NB4 (cell line): ENCODE data around the gene ANKRD52.
A peak's percentile ranks its signal among the peaks of the same experiment; 100 is the strongest.

Source experiments
- DNase-seq: peaks from one replicate; pipeline ENCODE4 v3.0.0; 2010; ENCODE audit warnings: low read depth
- H3K4me3 ChIP-seq: one replicate; pipeline ENCODE4 v1.5.1; 2011; ENCODE audit warnings: mild to moderate bottlenecking, low read depth, low read length, moderate library complexity
- MYC ChIP-seq: IDR thresholded peaks from 2 replicates; pipeline ENCODE4 v1.6.1; 2011; ENCODE audit warnings: low read depth, low read length
- POLR2A ChIP-seq: IDR thresholded peaks from 2 replicates; pipeline ENCODE4 v1.6.1; 2011; ENCODE audit warnings: mild to moderate bottlenecking; ENCODE audit not compliant: insufficient read length; ENCODE audit errors: extremely low read depth
- TF ChIP-seq, protein P1 (sequence below): IDR thresholded peaks from 2 replicates; pipeline ENCODE4 v1.6.1; 2011; ENCODE audit warnings: low read depth, low read length
- TF ChIP-seq, protein P2 (sequence below): IDR thresholded peaks from one replicate; pipeline ENCODE4 v1.5.1; 2012; ENCODE audit warnings: low read depth, low read length

Gene ANKRD52

DNA sequence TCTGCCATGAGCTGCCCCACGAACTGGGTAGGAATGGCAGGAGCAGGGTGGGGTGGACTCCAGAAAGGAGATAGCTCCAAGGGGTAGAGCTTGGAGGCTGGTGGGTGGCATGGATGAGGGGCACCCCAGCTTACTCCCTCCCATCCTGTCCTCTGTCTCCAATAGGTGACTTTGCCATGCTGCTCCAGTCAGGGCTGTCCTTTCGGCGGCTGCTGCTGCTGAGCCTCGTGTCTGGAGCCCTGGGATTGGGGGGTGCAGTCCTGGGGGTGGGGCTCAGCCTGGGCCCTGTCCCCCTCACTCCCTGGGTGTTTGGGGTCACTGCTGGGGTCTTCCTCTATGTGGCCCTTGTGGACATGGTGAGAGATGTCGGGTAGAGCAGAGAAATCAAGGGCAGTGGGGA is 21.2 kb downstream of the ANKRD52 start:
- TF ChIP-seq, protein P1, sequence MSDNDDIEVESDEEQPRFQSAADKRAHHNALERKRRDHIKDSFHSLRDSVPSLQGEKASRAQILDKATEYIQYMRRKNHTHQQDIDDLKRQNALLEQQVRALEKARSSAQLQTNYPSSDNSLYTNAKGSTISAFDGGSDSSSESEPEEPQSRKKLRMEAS, result no peak
- TF ChIP-seq, protein P2, sequence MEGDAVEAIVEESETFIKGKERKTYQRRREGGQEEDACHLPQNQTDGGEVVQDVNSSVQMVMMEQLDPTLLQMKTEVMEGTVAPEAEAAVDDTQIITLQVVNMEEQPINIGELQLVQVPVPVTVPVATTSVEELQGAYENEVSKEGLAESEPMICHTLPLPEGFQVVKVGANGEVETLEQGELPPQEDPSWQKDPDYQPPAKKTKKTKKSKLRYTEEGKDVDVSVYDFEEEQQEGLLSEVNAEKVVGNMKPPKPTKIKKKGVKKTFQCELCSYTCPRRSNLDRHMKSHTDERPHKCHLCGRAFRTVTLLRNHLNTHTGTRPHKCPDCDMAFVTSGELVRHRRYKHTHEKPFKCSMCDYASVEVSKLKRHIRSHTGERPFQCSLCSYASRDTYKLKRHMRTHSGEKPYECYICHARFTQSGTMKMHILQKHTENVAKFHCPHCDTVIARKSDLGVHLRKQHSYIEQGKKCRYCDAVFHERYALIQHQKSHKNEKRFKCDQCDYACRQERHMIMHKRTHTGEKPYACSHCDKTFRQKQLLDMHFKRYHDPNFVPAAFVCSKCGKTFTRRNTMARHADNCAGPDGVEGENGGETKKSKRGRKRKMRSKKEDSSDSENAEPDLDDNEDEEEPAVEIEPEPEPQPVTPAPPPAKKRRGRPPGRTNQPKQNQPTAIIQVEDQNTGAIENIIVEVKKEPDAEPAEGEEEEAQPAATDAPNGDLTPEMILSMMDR, result no peak
- TF ChIP-seq POLR2A, result no peak
- H3K4me3 ChIP-seq, result no peak overlapping the region
- no peak for DNase-seq

DNA sequence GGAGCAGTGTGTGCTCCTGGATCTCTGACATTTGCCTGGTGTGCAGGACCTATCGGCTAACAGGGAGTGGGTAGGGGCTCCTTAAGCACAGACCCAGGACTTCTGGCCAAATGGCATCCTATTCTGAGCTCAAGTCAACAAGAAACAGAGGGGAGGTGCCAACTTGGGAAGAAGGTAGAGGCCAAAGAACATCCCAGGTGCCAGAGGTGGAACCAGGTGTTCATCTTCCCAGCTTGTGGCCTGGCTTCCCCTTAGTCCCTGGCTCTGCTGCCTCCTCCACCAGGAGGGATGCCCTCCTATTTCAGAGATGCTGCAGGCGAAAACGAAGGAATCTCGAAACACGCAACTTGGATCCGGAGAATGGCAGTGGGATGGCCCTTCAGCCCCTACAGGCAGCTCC is 22.1 kb downstream of the ANKRD52 start:
- TF ChIP-seq, protein P2, result no peak
- TF ChIP-seq POLR2A (no peak), MYC (no peak)
- TF ChIP-seq, protein P1, result no peak
- no peak overlapping the region for H3K4me3 ChIP-seq
- DNase-seq, result no peak

DNA sequence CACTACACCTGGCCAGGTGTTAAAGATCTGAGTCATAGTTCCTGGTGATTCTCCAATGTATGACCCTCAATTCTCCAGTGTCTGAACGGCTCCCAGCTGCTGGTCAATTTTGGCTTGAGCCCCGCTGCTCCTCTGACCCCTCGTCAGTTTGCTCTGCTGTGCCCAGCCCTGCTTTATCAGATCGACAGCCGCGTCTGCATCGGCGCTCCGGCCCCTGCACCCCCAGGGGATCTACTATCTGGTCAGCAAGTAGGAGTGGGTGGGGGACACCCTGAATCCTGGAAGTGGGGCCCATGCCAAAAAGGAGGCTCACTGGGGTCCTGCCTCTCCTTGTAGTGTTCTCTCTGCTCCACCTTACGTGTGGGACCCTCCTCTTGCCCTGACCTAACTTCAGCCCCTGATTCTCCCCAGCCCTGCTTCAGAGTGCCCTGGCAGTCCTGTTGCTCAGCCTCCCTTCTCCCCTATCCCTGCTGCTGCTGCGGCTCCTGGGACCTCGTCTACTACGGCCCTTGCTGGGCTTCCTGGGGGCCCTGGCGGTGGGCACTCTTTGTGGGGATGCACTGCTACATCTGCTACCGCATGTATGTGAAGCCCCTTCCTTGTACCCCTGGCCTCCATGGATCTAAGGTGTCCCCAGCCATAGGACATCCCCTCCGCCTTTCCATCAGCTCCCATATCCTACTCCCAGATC is 23.3 kb downstream of the ANKRD52 start:
- H3K4me3 ChIP-seq, result no peak overlapping the region
- TF ChIP-seq MYC (no peak), POLR2A (no peak)
- TF ChIP-seq, protein P1, result no peak
- TF ChIP-seq, protein P2, result no peak
- DNase-seq, result no peak

DNA sequence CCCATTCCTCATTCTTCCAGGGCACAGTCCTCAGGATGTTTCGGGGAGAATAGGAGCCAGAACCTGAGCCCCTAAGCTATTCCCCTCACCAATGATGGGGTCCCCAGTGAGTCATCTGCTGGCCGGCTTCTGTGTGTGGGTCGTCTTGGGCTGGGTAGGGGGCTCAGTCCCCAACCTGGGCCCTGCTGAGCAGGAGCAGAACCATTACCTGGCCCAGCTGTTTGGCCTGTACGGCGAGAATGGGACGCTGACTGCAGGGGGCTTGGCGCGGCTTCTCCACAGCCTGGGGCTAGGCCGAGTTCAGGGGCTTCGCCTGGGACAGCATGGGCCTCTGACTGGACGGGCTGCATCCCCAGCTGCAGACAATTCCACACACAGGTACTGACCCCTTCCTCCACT is 27.0 kb downstream of the ANKRD52 start:
- H3K4me3 ChIP-seq, result no peak overlapping the region
- TF ChIP-seq MYC (no peak), POLR2A (no peak)
- no peak for DNase-seq

DNA sequence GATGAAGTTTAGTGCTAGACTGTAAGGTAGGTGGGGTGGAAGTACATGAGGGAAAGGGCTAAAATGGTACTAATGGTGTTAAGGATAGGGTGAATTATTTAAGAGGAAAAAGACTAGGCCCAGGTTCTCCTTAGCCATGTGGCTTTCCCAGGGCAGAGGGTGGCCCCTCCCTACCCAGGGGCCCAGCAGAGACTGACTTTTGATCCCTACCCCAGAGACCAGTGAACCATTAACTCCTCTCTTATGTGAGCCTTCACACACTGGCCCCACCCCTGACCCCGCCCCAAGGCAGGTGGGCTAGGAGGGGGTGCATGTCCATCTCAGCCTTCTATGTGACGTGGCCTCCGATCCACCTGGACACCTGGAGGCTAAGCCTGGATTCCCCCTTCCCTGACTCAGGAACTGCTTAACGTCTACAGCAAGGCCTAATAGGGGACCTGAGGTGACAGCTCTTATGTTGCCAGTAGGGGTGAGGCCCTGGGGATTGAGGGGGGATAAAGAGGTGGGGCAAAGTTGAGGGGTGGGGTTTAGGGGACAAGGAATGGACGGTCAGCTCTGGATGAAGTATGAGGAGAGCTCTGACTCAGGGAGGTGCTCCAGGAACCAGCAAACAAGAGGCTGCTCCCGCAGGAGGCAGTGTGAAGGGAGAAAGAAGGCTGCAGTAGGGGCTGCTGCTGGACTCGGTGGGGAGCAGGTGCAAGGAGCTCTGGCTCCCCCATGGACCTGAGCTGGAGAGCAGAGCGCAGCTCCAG is 27.6 kb downstream of the ANKRD52 start:
- no peak for TF ChIP-seq POLR2A
- TF ChIP-seq, protein P2, result no peak
- TF ChIP-seq MYC, result no peak
- TF ChIP-seq, protein P1, result no peak
- no peak overlapping the region for H3K4me3 ChIP-seq
- DNase-seq, result no peak

DNA sequence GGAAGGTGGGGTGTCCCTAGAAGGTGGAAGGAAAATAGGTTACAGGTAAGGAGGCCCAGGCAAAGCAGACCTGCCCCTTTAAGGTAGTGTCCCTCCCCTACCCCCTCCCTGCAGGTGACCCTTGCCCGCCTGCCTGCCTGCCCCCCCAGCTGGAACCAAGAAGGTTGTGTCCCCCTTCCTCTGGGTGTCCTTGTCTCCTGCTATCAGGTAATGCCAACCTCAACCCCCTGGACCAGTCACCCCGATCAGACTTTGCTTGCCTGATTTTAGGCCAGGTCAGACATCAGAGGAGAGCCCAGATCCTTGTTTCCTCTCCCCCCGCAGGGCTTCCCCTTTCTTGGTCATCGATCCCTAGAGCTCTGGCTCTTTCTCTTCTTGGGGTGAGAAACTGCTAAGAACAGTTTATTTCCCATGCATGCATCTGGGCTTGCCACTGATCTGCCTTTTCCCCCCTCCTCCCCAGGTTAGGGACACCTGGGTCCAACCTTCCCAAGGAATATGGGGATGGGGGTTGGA is 28.2 kb downstream of the ANKRD52 start, which contains the start of gene SLC39A5:
Gene SLC39A5, plus strand, starts transcription at position 136 of the 516 bp plus-strand sequence. CDS start 1,224 bp downstream, outside the sequence.
- peak; percentile 39 for DNase-seq
- no peak within 1 kb of the TSS for H3K4me3 ChIP-seq
- TF ChIP-seq MYC (no peak), POLR2A (no peak)
- TF ChIP-seq, protein P2, result no peak
- TF ChIP-seq, protein P1, result no peak
